IPS DF 4.7 (cell line): Measurements from ENCODE around the gene NR6A1.

ENCODE experiments used
- DNase-seq: peaks from one replicate; pipeline ENCODE4 v3.0.0-alpha.2; 2013; ENCODE audit warnings: low spot score; ENCODE audit errors: extremely low read depth

NR6A1 gene

GRCh38 chr9:124725068-124725452 lies 46.1 kb downstream of the NR6A1 start:
- DNase-seq = no peak

GRCh38 chr9:124724415-124725067 lies 46.6 kb downstream of the NR6A1 start:
- no peak for DNase-seq

GRCh38 chr9:124723352-124723751 lies 47.8 kb downstream of the NR6A1 start:
- no peak for DNase-seq

GRCh38 chr9:124721109-124721906 lies 49.8 kb downstream of the NR6A1 start:
- no peak for DNase-seq

GRCh38 chr9:124720429-124721108 lies 50.5 kb downstream of the NR6A1 start:
- no peak for DNase-seq

- no peak for DNase-seq
These were observed 52.2 kb downstream of the NR6A1 start for GRCh38 chr9:124718928-124719327.

GRCh38 chr9:124717597-124717996 lies 53.5 kb downstream of the NR6A1 start:
- no peak for DNase-seq

GRCh38 chr9:124716808-124717207 lies 54.3 kb downstream of the NR6A1 start:
- DNase-seq = no peak

- DNase-seq = no peak
These were observed 60.3 kb downstream of the NR6A1 start for GRCh38 chr9:124710766-124711165.

- no peak for DNase-seq
These were observed 61.8 kb downstream of the NR6A1 start for GRCh38 chr9:124709292-124709690.

- DNase-seq = no peak
These were observed 62.3 kb downstream of the NR6A1 start for GRCh38 chr9:124708633-124709291.

GRCh38 chr9:124708074-124708473 lies 63.0 kb downstream of the NR6A1 start:
- DNase-seq = no peak

- DNase-seq = no peak
These were observed 63.4 kb downstream of the NR6A1 start for GRCh38 chr9:124707666-124708065.

GRCh38 chr9:124706685-124707084 lies 64.4 kb downstream of the NR6A1 start:
- no peak for DNase-seq

GRCh38 chr9:124699575-124699974 lies 71.5 kb downstream of the NR6A1 start:
- no peak for DNase-seq

- DNase-seq = no peak
These were observed 72.8 kb downstream of the NR6A1 start for GRCh38 chr9:124698265-124698664.

GRCh38 chr9:124697326-124698200 lies 73.5 kb downstream of the NR6A1 start:
- DNase-seq = no peak

GRCh38 chr9:124696101-124696500 lies 75.0 kb downstream of the NR6A1 start:
- no peak for DNase-seq

GRCh38 chr9:124695280-124695890 lies 75.7 kb downstream of the NR6A1 start:
- no peak for DNase-seq
